Adipocyte (in vitro differentiated cells): ENCODE results near the gene LCMT1.
"Not testable (repeated sequence)": the region's sequence is repeated elsewhere in the genome, so short reads cannot be mapped to it uniquely, and the experiment has no call there.

Source experiments
- DNase-seq: peaks from one replicate; pipeline ENCODE4 v3.0.0-alpha.2; 2015; ENCODE audit warnings: low read depth
- H3K27me3 ChIP-seq: replicated peaks from 2 replicates; pipeline ENCODE4 v1.7.0; 2013; ENCODE audit warnings: mild to moderate bottlenecking, low read length, moderate library complexity; ENCODE audit not compliant: control insufficient read depth, insufficient read depth
- H3K36me3 ChIP-seq: 2 replicates; pipeline ENCODE4 v1.7.0; 2013; ENCODE audit warnings: low read length, mild to moderate bottlenecking, moderate library complexity; ENCODE audit not compliant: control insufficient read depth, insufficient read depth, severe bottlenecking
- H3K4me1 ChIP-seq: 2 replicates; pipeline ENCODE4 v1.7.0; 2013; ENCODE audit warnings: mild to moderate bottlenecking, low read length, moderate library complexity; ENCODE audit not compliant: control insufficient read depth, insufficient read depth
- H3K4me3 ChIP-seq: 2 replicates; pipeline ENCODE4 v1.7.0; 2013; ENCODE audit warnings: mild to moderate bottlenecking, low read length, moderate library complexity
- H3K9ac ChIP-seq: 2 replicates; pipeline ENCODE4 v1.7.0; 2013; ENCODE audit warnings: mild to moderate bottlenecking, low read length, moderate library complexity
- H3K9me3 ChIP-seq: 2 replicates; pipeline ENCODE4 v1.7.0; 2013; ENCODE audit warnings: mild to moderate bottlenecking, low read length, moderate library complexity; ENCODE audit not compliant: control insufficient read depth

LCMT1 gene

DNA sequence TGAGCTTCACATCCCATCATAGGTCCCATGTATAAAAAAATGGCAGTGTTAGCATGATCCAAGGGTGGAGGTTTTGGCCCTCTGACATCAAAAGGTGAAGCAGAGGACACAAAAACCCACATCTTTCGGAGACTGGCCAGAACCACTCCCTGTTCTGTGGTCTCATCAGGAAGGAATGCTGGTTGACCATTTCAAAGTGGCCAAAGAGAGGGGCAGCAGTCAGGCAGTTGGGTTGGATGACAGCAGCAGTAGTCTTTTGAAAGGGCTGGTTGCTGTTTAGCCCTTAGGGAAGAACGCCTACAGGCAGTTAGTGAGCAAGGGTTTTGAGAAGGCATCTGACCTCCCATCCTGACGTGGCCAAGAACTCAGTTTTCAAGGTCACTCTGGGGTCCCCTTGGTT lies 40.5 kb downstream of the LCMT1 start:
- no peaks in the 10 kb centered on the region for H3K9me3 ChIP-seq
- H3K27me3 ChIP-seq: no peaks in the 10 kb centered on the region
- H3K9ac ChIP-seq: no peak overlapping the region
- peaks cover 24% of the 10 kb centered on the region for H3K4me1 ChIP-seq
- H3K36me3 ChIP-seq: peaks cover 18% of the 10 kb centered on the region
- DNase-seq: peak; percentile 59
- H3K4me3 ChIP-seq: no peak overlapping the region

DNA sequence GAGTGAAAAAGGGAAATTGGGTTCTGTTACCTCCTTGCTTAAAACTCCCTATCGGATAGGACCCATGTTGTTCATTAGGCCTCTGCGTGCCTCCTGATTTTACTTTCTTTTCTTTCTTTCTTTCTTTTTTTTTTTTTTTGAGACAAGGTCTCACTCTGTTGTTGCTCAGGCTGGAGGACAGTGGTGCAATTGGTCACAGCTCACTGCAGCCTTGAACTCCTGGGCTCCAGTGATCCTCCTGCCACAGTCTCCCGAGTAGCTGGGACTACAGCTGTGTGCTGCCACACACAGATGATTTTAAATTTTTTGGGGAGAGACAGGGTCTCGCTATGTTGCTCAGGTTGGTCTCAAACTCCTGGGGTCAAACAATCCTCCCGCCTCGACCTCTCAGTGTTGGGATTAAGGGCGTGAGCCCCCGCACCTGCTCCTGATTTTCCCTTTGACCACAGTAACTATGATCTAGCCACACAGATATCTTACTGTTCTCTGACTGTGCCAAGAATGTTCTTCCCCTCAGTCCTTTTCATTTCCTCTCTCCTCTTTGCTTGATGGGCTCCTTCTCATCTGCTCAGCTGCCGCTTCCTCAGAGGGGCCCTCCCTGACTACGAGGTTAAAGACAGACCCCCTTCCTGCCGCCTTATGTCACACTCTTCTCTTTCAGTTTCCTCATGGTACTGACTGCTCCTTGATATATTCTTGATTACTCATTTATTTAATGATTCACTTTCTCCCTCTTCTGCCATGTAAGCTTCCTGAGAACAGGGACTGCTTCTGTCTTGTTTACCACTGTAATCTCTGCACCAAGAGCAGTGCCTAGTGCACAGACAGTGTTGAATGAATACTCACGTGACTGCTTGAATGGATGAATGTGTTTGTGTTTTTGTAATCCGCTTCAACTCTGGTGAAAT lies 44.3 kb downstream of the LCMT1 start:
- no peak for DNase-seq
- peak overlapping the region; percentile 25 for H3K9ac ChIP-seq
- no peaks in the 10 kb centered on the region for H3K9me3 ChIP-seq
- no peaks in the 10 kb centered on the region for H3K27me3 ChIP-seq
- H3K36me3 ChIP-seq: peaks cover 31% of the 10 kb centered on the region
- H3K4me1 ChIP-seq: peaks cover 25% of the 10 kb centered on the region
- H3K4me3 ChIP-seq: no peak overlapping the region

DNA sequence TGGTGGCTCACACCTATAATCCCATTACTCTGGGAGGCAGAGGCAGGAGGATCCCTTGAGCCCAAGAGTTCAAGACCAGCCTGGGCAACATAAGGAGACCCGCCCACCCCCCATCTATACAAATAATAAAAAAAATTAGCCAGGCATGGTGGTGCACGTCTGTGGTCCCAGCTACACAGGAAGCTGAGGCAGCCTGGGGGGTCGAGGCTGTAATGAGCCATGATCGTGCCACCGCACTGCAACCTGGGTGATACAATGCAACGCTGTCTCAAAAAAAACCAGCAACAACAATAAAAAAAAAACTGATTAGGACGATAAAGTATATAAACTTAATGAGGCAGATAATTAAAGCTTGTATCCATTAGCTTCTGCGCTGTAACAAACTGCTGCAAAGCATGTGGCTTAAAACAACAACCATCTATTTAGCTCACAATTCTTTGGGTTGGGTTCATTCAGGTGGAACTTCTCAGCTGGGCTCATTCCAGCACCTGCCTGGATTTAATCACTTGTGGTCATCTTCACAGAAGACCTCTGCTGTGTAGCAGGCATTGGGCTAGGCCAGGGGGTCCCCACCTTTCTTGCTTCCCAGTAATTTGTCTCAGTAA lies 45.8 kb downstream of the LCMT1 start:
- no peak overlapping the region for H3K9ac ChIP-seq
- H3K4me3 ChIP-seq: no peak overlapping the region
- peaks cover 17% of the 10 kb centered on the region for H3K4me1 ChIP-seq
- no peak for DNase-seq
- no peaks in the 10 kb centered on the region for H3K9me3 ChIP-seq
- peaks cover 39% of the 10 kb centered on the region for H3K36me3 ChIP-seq
- no peaks in the 10 kb centered on the region for H3K27me3 ChIP-seq

DNA sequence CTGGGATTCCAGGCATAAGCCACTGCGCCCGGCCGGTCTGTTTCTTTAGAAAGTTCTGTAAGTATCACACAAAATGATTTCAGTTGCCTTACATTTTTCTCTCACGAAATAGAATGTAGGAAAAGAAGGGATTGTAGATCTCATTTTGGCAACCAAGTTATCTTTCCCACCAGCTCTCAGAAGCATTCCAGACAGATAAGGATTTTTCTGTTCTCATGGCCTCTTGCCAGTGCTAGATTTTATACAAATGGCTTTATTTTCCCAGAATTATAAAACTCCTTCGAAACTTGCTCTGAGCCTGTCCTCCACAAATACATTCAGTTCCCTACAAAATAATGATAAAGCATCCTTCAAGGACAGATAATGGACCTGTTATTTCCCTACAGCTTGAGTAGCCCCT lies 46.9 kb downstream of the LCMT1 start:
- H3K27me3 ChIP-seq: no peaks in the 10 kb centered on the region
- H3K9ac ChIP-seq: no peak overlapping the region
- no peaks in the 10 kb centered on the region for H3K9me3 ChIP-seq
- H3K4me1 ChIP-seq: peaks cover 17% of the 10 kb centered on the region
- no peak for DNase-seq
- H3K4me3 ChIP-seq: no peak overlapping the region
- peaks cover 40% of the 10 kb centered on the region for H3K36me3 ChIP-seq

DNA sequence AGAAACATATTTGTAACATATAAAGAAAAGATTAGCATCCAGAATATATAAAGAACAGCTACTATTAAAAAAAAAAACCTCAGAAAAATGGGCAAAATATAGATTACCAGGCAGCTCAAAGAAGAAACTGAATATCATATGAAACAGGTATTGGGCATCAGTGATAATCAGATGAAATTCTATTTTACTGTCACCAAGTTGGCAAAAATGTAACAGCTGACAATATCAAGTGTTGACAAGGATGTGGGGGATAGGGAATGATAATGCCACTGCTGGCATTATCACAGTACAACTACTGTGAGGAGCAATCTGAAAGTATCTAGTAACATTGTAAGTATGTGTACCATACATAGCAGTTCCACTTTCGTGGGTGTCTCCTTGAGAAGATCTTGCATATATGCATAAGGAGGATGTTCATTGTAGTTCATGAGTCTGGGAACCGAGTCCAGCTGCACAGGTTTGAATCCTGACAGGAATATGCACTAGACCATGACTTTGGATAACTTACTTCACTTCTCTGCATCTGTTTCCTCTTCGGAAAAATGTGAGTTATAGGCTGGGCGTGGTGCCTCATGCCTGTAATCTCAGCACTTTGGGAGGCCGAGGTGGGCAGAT lies 50.3 kb downstream of the LCMT1 start:
- Histone ChIP-seq H3K4me1 (peaks cover 2% of the 10 kb centered on the region), H3K36me3 (peaks cover 69% of the 10 kb centered on the region)
- no peak for DNase-seq

DNA sequence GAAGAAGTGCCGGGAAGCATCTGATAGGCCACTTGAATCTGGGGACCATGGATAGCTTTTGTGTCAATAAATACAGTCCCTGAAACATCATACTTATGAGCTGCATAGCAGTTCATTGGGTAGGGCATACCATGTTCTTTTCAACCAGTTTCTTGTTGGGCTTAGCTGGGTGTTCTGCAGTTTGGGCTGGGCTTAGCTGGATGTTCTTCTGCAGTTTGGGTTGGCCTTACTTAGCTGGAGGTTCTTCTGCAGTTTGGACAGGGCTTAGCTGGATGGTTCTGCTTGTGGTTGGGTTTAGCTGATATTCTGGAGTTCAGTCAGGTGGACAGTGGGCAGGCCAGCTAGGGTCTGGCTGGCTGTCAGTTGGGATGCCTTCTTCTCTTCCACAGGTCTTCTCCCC lies 52.1 kb downstream of the LCMT1 start:
- H3K4me3 ChIP-seq: no peak overlapping the region
- no peak for DNase-seq
- no peaks in the 10 kb centered on the region for H3K4me1 ChIP-seq
- peaks cover 76% of the 10 kb centered on the region for H3K36me3 ChIP-seq
- no peaks in the 10 kb centered on the region for H3K9me3 ChIP-seq
- H3K9ac ChIP-seq: no peak overlapping the region
- no peaks in the 10 kb centered on the region for H3K27me3 ChIP-seq

More for the DNA sequence above, 50.3 kb downstream of the LCMT1 start:
- no peak overlapping the region for H3K4me3 ChIP-seq
- H3K9ac ChIP-seq: no peak overlapping the region
- no peaks in the 10 kb centered on the region for H3K27me3 ChIP-seq
- H3K9me3 ChIP-seq: no peaks in the 10 kb centered on the region

DNA sequence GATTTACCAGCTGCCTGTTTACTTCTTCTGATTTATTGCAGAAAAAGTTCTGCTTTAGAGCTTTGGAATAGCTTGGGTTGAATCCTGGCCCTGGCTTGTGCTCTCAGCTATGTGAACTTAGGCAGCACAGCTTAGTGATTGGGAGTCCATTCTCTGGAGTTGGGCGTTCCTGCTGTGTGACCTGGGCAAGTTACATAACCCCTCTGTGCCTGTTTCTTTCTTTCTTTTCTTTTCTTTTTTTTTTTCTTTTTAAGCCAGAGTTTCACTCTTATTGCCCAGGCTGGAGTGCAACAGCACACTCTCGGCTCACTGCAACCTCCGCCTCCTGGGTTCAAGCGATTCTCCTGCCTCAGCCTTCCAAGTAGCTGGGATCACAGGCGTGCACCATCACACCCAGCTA lies 53.7 kb downstream of the LCMT1 start:
- H3K27me3 ChIP-seq: no peaks in the 10 kb centered on the region
- DNase-seq: no peak
- no peaks in the 10 kb centered on the region for H3K4me1 ChIP-seq
- H3K9me3 ChIP-seq: no peaks in the 10 kb centered on the region
- H3K4me3 ChIP-seq: no peak overlapping the region
- H3K9ac ChIP-seq: no peak overlapping the region
- H3K36me3 ChIP-seq: peaks cover 85% of the 10 kb centered on the region

DNA sequence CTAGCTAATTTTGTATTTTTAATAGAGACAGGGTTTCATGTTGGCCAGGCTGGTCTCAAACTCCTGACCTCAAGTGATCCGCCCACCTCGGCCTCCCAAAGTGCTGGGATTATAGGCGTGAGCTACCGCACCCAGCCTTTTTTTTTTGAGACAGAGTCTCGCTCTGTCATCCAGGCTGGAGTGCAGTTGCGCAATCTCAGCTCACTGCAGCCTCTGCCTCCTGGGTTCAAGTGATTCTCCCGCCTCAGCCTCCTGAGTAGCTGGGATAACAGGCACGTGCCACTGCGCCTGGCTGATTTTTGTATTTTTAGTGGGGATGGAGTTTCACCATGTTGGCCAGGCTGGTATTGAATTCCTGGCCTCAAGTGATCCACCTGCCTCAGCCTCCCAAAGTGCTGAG lies 56.4 kb downstream of the LCMT1 start:
- H3K9me3 ChIP-seq, H3K4me3 ChIP-seq, DNase-seq, H3K4me1 ChIP-seq, H3K27me3 ChIP-seq, H3K9ac ChIP-seq: not testable (repeated sequence)
- H3K36me3 ChIP-seq: peaks cover 93% of the 10 kb centered on the region

DNA sequence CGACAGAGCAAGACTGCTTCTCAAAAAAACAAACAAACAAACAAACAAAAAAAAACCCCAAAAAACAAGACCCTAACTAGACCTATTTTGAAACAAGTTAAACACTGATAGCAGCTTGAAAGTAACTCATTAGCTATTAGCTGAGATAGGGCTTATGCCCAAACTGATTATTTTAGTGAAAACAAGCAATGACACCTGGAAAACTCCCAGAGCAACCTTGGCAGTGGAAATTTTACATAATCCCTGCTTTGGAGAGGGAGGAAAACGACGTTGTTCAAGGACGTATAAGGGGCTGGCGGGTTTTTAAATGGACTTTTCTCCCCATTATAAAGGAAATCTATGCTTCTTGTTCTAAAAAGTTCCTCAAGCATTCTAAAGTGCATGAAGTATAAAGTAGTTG lies 59.8 kb downstream of the LCMT1 start:
- no peaks in the 10 kb centered on the region for H3K27me3 ChIP-seq
- H3K9me3 ChIP-seq: no peaks in the 10 kb centered on the region
- H3K36me3 ChIP-seq: peaks cover 87% of the 10 kb centered on the region
- no peak overlapping the region for H3K9ac ChIP-seq
- H3K4me1 ChIP-seq: no peaks in the 10 kb centered on the region
- no peak for DNase-seq
- H3K4me3 ChIP-seq: no peak overlapping the region

DNA sequence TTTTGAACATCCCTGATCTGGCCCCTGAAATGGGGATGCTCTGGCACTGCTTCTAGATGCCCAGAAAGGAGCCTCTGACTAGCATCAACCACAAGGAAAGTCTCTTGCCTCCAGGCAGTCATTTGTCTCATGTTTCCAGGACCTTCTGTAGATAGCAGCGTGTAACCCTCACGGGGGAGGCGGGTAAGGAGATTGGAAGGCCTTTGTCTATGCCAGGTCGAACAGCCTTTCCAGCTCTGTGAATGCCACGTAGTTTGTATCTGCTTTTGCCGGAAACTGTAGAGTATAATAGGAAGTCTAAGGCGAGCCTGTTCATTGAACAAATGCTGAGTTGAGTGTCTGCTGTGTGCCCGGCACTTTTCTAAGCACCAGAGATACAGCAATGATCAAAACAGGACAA lies 61.3 kb downstream of the LCMT1 start:
- Histone ChIP-seq H3K4me1 (peaks cover 7% of the 10 kb centered on the region), H3K9ac (no peak overlapping the region), H3K36me3 (peaks cover 76% of the 10 kb centered on the region), H3K27me3 (no peaks in the 10 kb centered on the region), H3K9me3 (no peaks in the 10 kb centered on the region), H3K4me3 (no peak overlapping the region)
- DNase-seq: no peak

DNA sequence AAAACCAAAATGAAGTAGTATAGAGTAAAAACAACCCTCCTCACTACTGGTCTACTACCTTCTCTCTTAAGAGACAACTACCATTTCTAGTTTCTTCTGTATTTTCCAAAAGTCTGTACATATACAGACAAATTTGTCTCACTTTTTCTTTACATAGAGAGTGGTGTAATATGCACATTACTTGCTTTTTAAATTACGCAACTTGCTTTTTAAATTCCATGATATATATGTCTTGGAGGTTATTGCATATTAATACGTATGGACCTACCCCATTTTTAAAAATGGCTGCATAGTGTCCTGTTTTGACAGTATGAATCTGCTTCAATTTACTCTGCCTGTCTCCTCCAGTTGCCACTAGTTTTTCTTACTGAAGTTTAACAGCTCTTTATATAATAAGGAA lies 62.7 kb downstream of the LCMT1 start:
- DNase-seq: no peak

More for the DNA sequence above, 62.7 kb downstream of the LCMT1 start:
- H3K27me3 ChIP-seq: no peaks in the 10 kb centered on the region
- no peak overlapping the region for H3K9ac ChIP-seq
- no peaks in the 10 kb centered on the region for H3K9me3 ChIP-seq
- H3K36me3 ChIP-seq: peaks cover 61% of the 10 kb centered on the region
- no peak overlapping the region for H3K4me3 ChIP-seq
- peaks cover 15% of the 10 kb centered on the region for H3K4me1 ChIP-seq
